Measurements from ENCODE around the gene CDK5RAP3. TPM values are rescaled to one million over a fixed set of nuclear protein-coding genes. Genes with fewer than 3 reads are reported as not detected.

CDK5RAP3 gene
- total RNA-seq, 1 experiment from 2014 or later: 128 TPM

GRCh38 chr17:47945080-47945479, 25.8 kb upstream of the CDK5RAP3 start (continued):
- TF ChIP-seq, protein P1, sequence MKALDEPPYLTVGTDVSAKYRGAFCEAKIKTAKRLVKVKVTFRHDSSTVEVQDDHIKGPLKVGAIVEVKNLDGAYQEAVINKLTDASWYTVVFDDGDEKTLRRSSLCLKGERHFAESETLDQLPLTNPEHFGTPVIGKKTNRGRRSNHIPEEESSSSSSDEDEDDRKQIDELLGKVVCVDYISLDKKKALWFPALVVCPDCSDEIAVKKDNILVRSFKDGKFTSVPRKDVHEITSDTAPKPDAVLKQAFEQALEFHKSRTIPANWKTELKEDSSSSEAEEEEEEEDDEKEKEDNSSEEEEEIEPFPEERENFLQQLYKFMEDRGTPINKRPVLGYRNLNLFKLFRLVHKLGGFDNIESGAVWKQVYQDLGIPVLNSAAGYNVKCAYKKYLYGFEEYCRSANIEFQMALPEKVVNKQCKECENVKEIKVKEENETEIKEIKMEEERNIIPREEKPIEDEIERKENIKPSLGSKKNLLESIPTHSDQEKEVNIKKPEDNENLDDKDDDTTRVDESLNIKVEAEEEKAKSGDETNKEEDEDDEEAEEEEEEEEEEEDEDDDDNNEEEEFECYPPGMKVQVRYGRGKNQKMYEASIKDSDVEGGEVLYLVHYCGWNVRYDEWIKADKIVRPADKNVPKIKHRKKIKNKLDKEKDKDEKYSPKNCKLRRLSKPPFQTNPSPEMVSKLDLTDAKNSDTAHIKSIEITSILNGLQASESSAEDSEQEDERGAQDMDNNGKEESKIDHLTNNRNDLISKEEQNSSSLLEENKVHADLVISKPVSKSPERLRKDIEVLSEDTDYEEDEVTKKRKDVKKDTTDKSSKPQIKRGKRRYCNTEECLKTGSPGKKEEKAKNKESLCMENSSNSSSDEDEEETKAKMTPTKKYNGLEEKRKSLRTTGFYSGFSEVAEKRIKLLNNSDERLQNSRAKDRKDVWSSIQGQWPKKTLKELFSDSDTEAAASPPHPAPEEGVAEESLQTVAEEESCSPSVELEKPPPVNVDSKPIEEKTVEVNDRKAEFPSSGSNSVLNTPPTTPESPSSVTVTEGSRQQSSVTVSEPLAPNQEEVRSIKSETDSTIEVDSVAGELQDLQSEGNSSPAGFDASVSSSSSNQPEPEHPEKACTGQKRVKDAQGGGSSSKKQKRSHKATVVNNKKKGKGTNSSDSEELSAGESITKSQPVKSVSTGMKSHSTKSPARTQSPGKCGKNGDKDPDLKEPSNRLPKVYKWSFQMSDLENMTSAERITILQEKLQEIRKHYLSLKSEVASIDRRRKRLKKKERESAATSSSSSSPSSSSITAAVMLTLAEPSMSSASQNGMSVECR (CRISPR knock-in tag; IDR thresholded peaks at IDR 0.05; ENCODE audit: borderline replicate concordance): no peak
- TF ChIP-seq, protein P2, sequence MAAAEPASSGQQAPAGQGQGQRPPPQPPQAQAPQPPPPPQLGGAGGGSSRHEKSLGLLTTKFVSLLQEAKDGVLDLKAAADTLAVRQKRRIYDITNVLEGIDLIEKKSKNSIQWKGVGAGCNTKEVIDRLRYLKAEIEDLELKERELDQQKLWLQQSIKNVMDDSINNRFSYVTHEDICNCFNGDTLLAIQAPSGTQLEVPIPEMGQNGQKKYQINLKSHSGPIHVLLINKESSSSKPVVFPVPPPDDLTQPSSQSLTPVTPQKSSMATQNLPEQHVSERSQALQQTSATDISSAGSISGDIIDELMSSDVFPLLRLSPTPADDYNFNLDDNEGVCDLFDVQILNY (CRISPR knock-in tag; IDR thresholded peaks at IDR 0.05): no peak
- no peak for TF ChIP-seq E2F4 (CRISPR knock-in tag; IDR thresholded peaks at IDR 0.05; ENCODE audit: borderline replicate concordance, low read depth)

- ChIA-PET CTCF (interaction anchor here (0.8 to 2.1 kb wide), 14 partner anchors 11 to 124 kb away, joined by 3 to 37 read pairs (median 6); partner anchors contain the start of genes OSBPL7, PRR15L and SP2), POLR2A (no interaction called here)
- Mint-ChIP-seq H3K36me3 (peaks cover 9% of the 10 kb centered on the region), H3K9me3 (peaks cover 4% of the 10 kb centered on the region), H3K27me3 (ENCODE audit: low read depth) (peaks cover 10% of the 10 kb centered on the region), H3K4me1 (peaks cover 29% of the 10 kb centered on the region), H3K4me3 (no peak overlapping the region), H3K27ac (no peak overlapping the region)
- DNase-seq (ENCODE audit: low spot score) (no peak), ATAC-seq (no peak)
- TF ChIP-seq ZNF138 (CRISPR knock-in tag; conservative IDR thresholded peaks at IDR 0.05) (no peak), SOX15 (CRISPR knock-in tag; IDR thresholded peaks at IDR 0.05) (no peak), PREB (CRISPR knock-in tag; IDR thresholded peaks at IDR 0.05; ENCODE audit: borderline replicate concordance) (no peak), ATF6 (CRISPR knock-in tag; IDR thresholded peaks at IDR 0.05) (no peak), SMAD4 (CRISPR knock-in tag; IDR thresholded peaks at IDR 0.05) (no peak), FOXK1 (CRISPR knock-in tag; IDR thresholded peaks at IDR 0.05) (no peak), ZNF416 (CRISPR knock-in tag; IDR thresholded peaks at IDR 0.05) (no peak), RELA (CRISPR knock-in tag; IDR thresholded peaks at IDR 0.05; ENCODE audit: borderline replicate concordance) (no peak), NFYB (CRISPR knock-in tag; conservative IDR thresholded peaks at IDR 0.05; ENCODE audit: low read depth) (no peak), GTF2I (CRISPR knock-in tag; conservative IDR thresholded peaks at IDR 0.05) (no peak), ZNF232 (CRISPR knock-in tag; IDR thresholded peaks at IDR 0.05) (no peak), ZSCAN18 (CRISPR knock-in tag; IDR thresholded peaks at IDR 0.05) (no peak)
- TF ChIP-seq, protein P3, sequence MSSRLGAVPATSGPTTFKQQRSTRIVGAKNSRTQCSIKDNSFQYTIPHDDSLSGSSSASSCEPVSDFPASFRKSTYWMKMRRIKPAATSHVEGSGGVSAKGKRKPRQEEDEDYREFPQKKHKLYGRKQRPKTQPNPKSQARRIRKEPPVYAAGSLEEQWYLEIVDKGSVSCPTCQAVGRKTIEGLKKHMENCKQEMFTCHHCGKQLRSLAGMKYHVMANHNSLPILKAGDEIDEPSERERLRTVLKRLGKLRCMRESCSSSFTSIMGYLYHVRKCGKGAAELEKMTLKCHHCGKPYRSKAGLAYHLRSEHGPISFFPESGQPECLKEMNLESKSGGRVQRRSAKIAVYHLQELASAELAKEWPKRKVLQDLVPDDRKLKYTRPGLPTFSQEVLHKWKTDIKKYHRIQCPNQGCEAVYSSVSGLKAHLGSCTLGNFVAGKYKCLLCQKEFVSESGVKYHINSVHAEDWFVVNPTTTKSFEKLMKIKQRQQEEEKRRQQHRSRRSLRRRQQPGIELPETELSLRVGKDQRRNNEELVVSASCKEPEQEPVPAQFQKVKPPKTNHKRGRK (CRISPR knock-in tag; IDR thresholded peaks at IDR 0.05; ENCODE audit: borderline replicate concordance): no peak
- TF ChIP-seq, protein P4, sequence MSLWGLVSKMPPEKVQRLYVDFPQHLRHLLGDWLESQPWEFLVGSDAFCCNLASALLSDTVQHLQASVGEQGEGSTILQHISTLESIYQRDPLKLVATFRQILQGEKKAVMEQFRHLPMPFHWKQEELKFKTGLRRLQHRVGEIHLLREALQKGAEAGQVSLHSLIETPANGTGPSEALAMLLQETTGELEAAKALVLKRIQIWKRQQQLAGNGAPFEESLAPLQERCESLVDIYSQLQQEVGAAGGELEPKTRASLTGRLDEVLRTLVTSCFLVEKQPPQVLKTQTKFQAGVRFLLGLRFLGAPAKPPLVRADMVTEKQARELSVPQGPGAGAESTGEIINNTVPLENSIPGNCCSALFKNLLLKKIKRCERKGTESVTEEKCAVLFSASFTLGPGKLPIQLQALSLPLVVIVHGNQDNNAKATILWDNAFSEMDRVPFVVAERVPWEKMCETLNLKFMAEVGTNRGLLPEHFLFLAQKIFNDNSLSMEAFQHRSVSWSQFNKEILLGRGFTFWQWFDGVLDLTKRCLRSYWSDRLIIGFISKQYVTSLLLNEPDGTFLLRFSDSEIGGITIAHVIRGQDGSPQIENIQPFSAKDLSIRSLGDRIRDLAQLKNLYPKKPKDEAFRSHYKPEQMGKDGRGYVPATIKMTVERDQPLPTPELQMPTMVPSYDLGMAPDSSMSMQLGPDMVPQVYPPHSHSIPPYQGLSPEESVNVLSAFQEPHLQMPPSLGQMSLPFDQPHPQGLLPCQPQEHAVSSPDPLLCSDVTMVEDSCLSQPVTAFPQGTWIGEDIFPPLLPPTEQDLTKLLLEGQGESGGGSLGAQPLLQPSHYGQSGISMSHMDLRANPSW (CRISPR knock-in tag; conservative IDR thresholded peaks at IDR 0.05; ENCODE audit: low read depth): no peak
Measured at GRCh38 chr17:47945529-47946508, 25.1 kb upstream of the CDK5RAP3 start.

All from WTC11 (cell line).